Measurements from ENCODE around the gene VWA2. TPM values are rescaled to one million over a fixed set of nuclear protein-coding genes. Genes with fewer than 3 reads are reported as not detected.
A peak's percentile ranks its signal among the peaks of the same experiment; 100 is the strongest.

VWA2 gene
- total RNA-seq, 1 experiment from 2014 or later: 0.21 TPM

DNA sequence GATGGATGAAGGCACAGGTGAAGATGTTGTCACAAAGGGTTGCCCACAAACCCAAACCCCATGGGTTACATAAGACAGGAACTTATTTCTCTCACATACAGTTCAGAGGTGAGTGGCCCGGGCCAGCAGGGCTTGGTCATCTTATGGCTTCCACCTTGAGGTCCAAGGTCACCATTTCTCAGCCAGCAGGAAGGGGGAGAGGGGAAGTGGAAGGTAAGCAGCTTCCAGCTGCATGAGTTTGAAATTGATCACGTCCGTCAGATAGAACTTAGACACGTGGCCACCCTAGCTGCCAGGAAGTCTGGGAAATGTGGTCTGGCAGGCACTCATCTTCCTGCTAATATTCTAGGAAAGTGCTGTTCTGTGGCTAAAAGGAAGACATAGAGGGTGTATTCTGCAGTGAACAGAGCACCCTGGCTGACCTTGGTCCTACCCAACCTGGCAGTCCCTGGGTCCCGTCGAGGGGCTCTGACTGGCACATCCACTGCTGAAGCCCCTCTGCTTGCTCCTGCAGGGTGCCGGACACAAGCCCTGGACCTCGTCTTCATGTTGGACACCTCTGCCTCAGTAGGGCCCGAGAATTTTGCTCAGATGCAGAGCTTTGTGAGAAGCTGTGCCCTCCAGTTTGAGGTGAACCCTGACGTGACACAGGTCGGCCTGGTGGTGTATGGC is 49.5 kb downstream of the VWA2 start:
- Histone ChIP-seq H3K4me3 (ENCODE audit: insufficient read depth, low read depth, low read length) (no peak overlapping the region), H3K36me3 (replicated peaks; ENCODE audit: control insufficient read depth, insufficient read depth, low read length) (no peaks in the 10 kb centered on the region), H3K27me3 (ENCODE audit: control insufficient read depth, insufficient read depth, low read length) (no peaks in the 10 kb centered on the region)
- DNase-seq: no peak

DNA sequence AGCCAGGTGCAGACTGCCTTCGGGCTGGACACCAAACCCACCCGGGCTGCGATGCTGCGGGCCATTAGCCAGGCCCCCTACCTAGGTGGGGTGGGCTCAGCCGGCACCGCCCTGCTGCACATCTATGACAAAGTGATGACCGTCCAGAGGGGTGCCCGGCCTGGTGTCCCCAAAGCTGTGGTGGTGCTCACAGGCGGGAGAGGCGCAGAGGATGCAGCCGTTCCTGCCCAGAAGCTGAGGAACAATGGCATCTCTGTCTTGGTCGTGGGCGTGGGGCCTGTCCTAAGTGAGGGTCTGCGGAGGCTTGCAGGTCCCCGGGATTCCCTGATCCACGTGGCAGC is 50.0 kb downstream of the VWA2 start:
- no peak for DNase-seq
- H3K36me3 ChIP-seq (replicated peaks; ENCODE audit: control insufficient read depth, insufficient read depth, low read length): no peaks in the 10 kb centered on the region
- no peaks in the 10 kb centered on the region for H3K27me3 ChIP-seq (ENCODE audit: control insufficient read depth, insufficient read depth, low read length)
- H3K4me3 ChIP-seq (ENCODE audit: insufficient read depth, low read depth, low read length): no peak overlapping the region

DNA sequence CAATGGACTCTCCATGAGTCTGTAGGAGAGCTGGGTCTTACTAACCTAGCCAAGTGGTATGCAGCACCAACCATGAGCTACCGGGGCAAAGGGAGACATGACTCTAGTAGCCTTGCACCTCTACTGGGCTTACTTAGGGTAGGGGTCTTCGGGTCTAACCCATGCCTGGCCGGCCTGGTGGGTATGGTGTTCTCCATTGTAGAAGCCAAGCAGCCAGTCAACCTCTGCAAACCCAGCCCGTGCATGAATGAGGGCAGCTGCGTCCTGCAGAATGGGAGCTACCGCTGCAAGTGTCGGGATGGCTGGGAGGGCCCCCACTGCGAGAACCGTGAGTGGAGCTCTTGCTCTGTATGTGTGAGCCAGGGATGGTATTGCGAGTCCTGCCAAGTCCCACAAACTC is 51.0 kb downstream of the VWA2 start:
- H3K4me3 ChIP-seq (ENCODE audit: insufficient read depth, low read depth, low read length): no peak overlapping the region
- no peaks in the 10 kb centered on the region for H3K36me3 ChIP-seq (replicated peaks; ENCODE audit: control insufficient read depth, insufficient read depth, low read length)

DNA sequence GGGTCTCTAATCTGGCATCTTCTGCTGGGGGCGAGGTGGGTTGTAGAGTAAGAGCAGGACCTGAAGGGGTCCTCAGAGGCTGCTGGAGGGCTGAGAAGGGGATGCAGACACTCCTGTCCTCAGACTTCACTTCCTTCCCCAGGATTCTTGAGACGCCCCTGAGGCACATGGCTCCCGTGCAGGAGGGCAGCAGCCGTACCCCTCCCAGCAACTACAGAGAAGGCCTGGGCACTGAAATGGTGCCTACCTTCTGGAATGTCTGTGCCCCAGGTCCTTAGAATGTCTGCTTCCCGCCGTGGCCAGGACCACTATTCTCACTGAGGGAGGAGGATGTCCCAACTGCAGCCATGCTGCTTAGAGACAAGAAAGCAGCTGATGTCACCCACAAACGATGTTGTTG is 52.0 kb downstream of the VWA2 start:
- DNase-seq: no peak
- Histone ChIP-seq H3K27me3 (ENCODE audit: control insufficient read depth, insufficient read depth, low read length) (no peaks in the 10 kb centered on the region), H3K36me3 (replicated peaks; ENCODE audit: control insufficient read depth, insufficient read depth, low read length) (peaks cover 2% of the 10 kb centered on the region; the same call in 1 of the 2 replicates), H3K4me3 (ENCODE audit: insufficient read depth, low read depth, low read length) (no peak overlapping the region)

More for the DNA sequence above, 51.0 kb downstream of the VWA2 start:
- H3K27me3 ChIP-seq (ENCODE audit: control insufficient read depth, insufficient read depth, low read length): no peaks in the 10 kb centered on the region
- DNase-seq: no peak

DNA sequence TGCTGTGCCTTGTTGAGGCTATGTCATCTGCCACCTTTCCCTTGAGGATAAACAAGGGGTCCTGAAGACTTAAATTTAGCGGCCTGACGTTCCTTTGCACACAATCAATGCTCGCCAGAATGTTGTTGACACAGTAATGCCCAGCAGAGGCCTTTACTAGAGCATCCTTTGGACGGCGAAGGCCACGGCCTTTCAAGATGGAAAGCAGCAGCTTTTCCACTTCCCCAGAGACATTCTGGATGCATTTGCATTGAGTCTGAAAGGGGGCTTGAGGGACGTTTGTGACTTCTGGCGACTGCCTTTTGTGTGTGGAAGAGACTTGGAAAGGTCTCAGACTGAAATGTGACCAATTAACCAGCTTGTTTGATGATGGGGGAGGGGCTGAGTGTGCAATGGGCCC is 52.5 kb downstream of the VWA2 start:
- no peak for DNase-seq
- Histone ChIP-seq H3K27me3 (ENCODE audit: control insufficient read depth, insufficient read depth, low read length) (no peaks in the 10 kb centered on the region), H3K36me3 (replicated peaks; ENCODE audit: control insufficient read depth, insufficient read depth, low read length) (peaks cover 2% of the 10 kb centered on the region; the same call in 1 of the 2 replicates), H3K4me3 (ENCODE audit: insufficient read depth, low read depth, low read length) (no peak overlapping the region)

DNA sequence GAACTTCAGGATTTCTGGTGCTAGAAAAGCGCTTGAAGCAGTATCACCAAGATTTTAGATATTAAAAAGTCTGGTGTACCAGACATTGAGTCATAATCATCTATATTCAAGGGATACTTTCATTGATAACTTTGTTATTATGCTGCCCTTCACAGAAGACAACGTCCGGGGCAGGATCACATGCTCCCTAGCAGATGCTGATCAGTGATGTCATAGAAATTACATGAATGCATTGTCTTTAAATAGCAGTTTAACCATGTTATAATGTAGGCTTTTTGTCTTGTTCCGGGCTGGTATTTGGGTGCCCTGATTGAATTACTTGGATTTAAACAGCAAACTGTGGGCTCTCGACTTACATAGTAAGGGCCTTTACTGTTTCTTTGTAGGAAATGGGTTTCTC is 54.0 kb downstream of the VWA2 start:
- H3K4me3 ChIP-seq (ENCODE audit: insufficient read depth, low read depth, low read length): no peak overlapping the region
- H3K36me3 ChIP-seq (replicated peaks; ENCODE audit: control insufficient read depth, insufficient read depth, low read length): peaks cover 2% of the 10 kb centered on the region; the same call in 1 of the 2 replicates
- H3K27me3 ChIP-seq (ENCODE audit: control insufficient read depth, insufficient read depth, low read length): no peaks in the 10 kb centered on the region
- no peak for DNase-seq

DNA sequence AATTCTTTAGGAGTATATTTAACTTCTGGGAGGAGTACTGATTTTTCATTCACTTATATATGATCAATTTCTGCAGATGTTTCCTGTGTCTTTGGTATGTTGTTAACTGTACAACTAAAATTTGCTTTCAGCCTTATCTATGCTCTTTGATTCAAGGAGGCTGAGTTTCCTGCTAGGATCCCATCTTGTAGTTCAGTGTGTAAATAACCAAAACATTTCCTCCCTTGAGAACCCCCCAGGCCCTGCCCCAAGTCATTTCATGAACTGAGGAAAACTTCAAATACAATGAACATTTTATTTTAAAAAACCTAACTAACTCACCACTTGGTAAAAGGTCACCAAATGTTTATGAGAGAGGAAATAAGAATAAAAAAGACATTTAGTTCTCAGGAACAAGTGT is 55.5 kb downstream of the VWA2 start:
- no peak for DNase-seq
- Histone ChIP-seq H3K4me3 (ENCODE audit: insufficient read depth, low read depth, low read length) (no peak overlapping the region), H3K36me3 (replicated peaks; ENCODE audit: control insufficient read depth, insufficient read depth, low read length) (peaks cover 2% of the 10 kb centered on the region; the same call in 1 of the 2 replicates), H3K27me3 (ENCODE audit: control insufficient read depth, insufficient read depth, low read length) (no peaks in the 10 kb centered on the region)

DNA sequence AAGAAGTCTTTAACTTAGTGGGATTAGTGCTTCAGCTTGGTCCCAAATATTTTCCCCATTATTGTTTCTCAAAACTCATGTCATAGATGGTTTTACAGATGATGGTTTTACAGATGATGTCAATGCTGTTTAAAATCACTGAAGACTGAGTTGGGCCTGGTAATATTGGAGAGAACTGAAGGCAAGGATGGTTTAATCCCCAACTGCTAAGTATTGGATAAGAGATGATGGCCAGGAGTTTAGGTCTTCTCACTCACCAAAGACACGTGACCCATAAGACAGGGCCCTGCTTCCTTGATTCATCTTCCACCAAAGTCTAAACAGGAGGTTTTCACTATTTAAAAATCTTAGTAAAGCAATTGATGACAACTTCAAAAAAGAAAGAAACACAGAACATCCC is 56.3 kb downstream of the VWA2 start:
- no peak for DNase-seq
- no peaks in the 10 kb centered on the region for H3K27me3 ChIP-seq (ENCODE audit: control insufficient read depth, insufficient read depth, low read length)
- H3K4me3 ChIP-seq (ENCODE audit: insufficient read depth, low read depth, low read length): no peak overlapping the region

DNA sequence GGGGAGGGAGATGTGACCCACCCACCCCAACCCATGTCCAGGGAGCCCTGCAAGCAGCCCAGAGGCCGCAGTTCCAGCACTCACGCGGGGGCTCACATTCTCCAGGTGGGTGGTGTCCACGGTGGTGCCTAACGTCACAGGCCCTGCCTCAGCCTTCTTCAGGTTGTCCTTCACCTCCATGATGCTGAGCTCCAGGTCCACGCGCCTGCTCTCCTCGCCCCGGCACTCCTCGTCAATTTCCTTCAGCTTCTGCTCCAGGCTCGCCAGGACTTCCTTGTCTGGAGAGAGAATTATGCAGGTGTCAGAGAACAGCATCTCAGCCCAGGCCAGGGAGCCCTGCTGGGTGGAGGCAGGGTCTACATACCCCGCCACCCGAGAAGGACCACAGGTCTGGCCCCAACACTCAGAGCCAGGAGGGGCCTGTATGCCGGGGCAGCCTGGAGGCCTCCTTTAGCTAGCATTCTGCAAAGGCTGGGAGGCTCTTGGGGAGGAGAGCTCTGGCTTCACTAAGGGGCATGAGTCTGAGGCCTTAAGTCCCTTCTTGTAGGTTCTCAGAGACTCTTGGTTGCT is 58.2 kb downstream of the VWA2 start:
- DNase-seq: no peak
- Histone ChIP-seq H3K36me3 (replicated peaks; ENCODE audit: control insufficient read depth, insufficient read depth, low read length) (peaks cover 2% of the 10 kb centered on the region; the same call in 1 of the 2 replicates), H3K4me3 (ENCODE audit: insufficient read depth, low read depth, low read length) (no peak overlapping the region), H3K27me3 (ENCODE audit: control insufficient read depth, insufficient read depth, low read length) (no peaks in the 10 kb centered on the region)

More for the DNA sequence above, 56.3 kb downstream of the VWA2 start:
- H3K36me3 ChIP-seq (replicated peaks; ENCODE audit: control insufficient read depth, insufficient read depth, low read length): peaks cover 2% of the 10 kb centered on the region; the same call in 1 of the 2 replicates

DNA sequence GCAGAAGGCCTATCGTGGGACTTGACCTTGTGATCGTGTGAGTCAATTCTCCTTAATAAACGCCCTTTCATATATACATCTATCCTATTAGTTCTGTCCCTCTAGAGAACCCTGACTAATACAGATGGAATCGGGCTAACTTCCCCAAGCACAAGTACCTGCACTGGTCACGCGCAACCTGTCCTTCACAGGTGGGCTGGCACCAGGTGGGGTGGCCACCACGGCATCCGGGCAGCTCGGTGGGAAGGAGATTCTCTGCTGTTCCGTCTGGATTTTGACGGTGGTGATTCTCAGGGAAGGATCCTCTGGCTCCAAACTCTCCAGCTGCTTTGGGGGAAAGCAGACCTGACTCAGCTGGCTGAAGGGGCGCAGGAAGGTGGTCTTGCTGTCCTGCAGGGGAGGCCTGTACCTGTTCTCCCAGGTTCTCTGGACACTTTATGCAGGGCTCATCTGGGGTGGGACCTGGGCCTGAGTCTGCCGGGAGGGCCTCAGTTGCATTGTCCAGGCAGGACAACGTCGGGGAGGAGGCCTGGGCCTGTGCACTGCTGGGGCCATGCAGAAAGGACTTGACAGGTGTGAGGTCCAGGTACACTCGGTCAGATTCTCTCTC is 61.1 kb downstream of the VWA2 start:
- no peak overlapping the region for H3K4me3 ChIP-seq (ENCODE audit: insufficient read depth, low read depth, low read length)
- no peak for DNase-seq
- peaks cover 2% of the 10 kb centered on the region; the same call in 1 of the 2 replicates for H3K36me3 ChIP-seq (replicated peaks; ENCODE audit: control insufficient read depth, insufficient read depth, low read length)
- H3K27me3 ChIP-seq (ENCODE audit: control insufficient read depth, insufficient read depth, low read length): no peaks in the 10 kb centered on the region; the same call in 1 of the 2 replicates

DNA sequence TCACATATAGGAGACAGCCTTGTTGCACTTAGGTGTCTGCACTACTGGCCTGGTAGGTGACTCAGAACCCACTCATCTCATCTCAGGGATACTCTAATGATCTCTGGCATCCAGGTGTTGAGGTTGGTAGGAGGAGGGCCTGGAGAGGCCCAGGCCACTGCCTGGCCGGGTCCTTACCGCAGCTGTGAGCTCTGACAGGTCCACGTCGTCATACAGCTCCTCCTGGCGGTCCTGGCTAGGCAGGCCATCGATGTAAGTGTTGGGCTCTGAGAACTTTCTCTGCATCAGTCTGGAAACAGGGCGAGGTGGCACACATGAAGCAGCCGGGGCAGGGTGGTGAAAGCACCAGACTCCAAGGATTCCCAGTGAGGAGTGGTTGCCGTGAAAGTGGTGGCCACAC is 62.1 kb downstream of the VWA2 start:
- Histone ChIP-seq H3K36me3 (replicated peaks; ENCODE audit: control insufficient read depth, insufficient read depth, low read length) (no peaks in the 10 kb centered on the region), H3K27me3 (ENCODE audit: control insufficient read depth, insufficient read depth, low read length) (peaks cover 3% of the 10 kb centered on the region; the same call in 1 of the 2 replicates), H3K4me3 (ENCODE audit: insufficient read depth, low read depth, low read length) (no peak overlapping the region)
- no peak for DNase-seq

DNA sequence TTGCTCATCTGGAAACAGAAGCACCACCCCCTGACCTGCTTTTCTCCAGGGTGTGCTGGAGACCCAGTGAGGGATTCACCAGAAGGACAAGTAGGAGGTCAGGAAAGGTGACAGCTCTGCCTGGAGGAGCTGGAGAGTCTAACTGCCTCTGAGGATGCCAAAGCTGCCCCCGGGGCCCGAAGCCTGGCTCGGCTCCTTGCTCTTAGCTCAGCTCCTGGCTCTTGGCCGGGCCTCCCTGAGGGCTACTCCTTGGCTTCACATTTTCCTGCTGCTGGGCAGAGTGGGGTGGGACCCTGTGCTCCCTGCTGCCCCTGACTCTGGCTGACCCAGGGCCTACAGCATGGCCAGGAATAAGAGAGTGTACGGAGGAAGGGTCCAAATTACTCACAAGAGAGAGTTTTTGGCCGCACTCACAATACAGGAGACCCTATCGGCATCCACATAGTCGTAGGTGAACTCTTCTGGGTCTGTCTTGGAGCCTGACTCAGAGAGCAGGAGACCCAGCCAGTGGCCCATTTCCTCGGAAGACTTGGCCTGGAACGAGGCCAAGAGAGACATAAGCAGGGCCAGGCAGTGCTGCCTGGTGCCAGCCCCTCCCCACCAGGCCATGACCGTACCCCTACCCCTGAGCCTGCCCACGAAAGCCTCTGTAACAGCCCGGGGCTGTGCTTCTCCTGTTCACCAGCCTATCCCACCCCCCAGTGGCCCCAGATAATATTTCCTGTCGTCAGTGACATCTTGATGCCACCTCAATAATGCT is 63.1 kb downstream of the VWA2 start:
- no peak for DNase-seq
- H3K4me3 ChIP-seq (ENCODE audit: insufficient read depth, low read depth, low read length): no peak overlapping the region

DNA sequence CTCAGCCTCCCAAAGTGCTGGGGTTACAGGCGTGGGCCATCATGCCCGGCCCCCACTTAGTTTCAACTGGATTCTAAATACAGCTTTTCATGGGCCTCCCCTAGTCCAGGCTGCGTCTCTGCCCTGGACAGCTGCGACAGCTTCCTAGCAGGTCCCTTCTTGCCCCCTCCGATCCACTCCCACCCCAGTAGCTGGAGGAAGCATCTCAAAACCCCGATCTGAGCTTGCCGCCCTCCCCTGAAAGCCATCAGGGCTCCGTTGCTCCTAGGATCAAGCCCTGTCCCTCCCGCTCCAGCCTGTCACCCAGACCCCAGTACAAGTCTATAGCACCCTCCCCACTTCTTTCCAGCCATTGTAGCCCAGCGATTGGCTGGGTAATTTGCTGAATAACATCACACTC is 64.5 kb downstream of the VWA2 start:
- Histone ChIP-seq H3K36me3 (replicated peaks; ENCODE audit: control insufficient read depth, insufficient read depth, low read length) (no peaks in the 10 kb centered on the region), H3K4me3 (ENCODE audit: insufficient read depth, low read depth, low read length) (no peak overlapping the region), H3K27me3 (ENCODE audit: control insufficient read depth, insufficient read depth, low read length) (peaks cover 5% of the 10 kb centered on the region; the same call in 1 of the 2 replicates)
- DNase-seq: no peak

More for the DNA sequence above, 63.1 kb downstream of the VWA2 start:
- peaks cover 4% of the 10 kb centered on the region; the same call in 1 of the 2 replicates for H3K27me3 ChIP-seq (ENCODE audit: control insufficient read depth, insufficient read depth, low read length)
- no peaks in the 10 kb centered on the region for H3K36me3 ChIP-seq (replicated peaks; ENCODE audit: control insufficient read depth, insufficient read depth, low read length)

DNA sequence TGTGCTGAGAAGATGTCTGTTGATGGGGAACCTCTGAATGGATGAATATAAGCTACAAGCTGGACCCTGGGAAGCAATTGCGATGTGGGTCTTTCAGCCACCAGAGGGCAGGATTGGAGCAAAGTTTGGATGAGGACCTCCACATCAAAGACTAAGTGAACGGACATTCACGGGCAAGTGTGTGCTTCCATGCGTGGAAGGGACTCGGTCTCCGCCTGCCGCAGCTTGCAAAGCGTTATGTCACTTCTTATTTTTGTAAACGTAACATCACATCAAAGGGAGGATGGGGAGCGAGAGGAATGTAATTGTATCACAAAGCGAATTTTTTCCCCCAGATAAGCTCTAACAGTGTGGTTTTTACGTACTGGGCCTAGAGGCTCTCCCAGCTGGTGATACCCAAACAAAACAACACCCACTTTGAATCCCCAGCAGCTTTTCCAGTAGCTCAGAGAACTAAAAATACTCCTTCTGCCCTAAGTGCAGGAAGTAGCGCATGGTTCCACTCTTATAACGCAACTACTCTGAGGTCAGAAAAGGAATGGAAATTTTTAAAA is 65.0 kb downstream of the VWA2 start:
- Histone ChIP-seq H3K36me3 (replicated peaks; ENCODE audit: control insufficient read depth, insufficient read depth, low read length) (no peaks in the 10 kb centered on the region), H3K27me3 (ENCODE audit: control insufficient read depth, insufficient read depth, low read length) (peaks cover 5% of the 10 kb centered on the region; the same call in 1 of the 2 replicates), H3K4me3 (ENCODE audit: insufficient read depth, low read depth, low read length) (peak overlapping the region; percentile 55; the same call in 1 of the 2 replicates)
- DNase-seq: peak; percentile 88
